ENCODE measurements around the gene TBC1D16. TPM values are rescaled to one million over a fixed set of nuclear protein-coding genes. Genes with fewer than 3 reads are reported as not detected.

Gene TBC1D16
- total RNA-seq, 1 donor from 2014 or later = 55.6 TPM

GRCh38 chr17:79909121-79909520, 126.6 kb downstream of the TBC1D16 start:
- H3K9me3 ChIP-seq = no peaks in the 10 kb centered on the region
- H3K36me3 ChIP-seq = no peaks in the 10 kb centered on the region
- no peaks in the 10 kb centered on the region for H3K27me3 ChIP-seq
- TF ChIP-seq, protein P1, sequence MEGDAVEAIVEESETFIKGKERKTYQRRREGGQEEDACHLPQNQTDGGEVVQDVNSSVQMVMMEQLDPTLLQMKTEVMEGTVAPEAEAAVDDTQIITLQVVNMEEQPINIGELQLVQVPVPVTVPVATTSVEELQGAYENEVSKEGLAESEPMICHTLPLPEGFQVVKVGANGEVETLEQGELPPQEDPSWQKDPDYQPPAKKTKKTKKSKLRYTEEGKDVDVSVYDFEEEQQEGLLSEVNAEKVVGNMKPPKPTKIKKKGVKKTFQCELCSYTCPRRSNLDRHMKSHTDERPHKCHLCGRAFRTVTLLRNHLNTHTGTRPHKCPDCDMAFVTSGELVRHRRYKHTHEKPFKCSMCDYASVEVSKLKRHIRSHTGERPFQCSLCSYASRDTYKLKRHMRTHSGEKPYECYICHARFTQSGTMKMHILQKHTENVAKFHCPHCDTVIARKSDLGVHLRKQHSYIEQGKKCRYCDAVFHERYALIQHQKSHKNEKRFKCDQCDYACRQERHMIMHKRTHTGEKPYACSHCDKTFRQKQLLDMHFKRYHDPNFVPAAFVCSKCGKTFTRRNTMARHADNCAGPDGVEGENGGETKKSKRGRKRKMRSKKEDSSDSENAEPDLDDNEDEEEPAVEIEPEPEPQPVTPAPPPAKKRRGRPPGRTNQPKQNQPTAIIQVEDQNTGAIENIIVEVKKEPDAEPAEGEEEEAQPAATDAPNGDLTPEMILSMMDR (IDR thresholded peaks at IDR 0.05) = no peak
- intact Hi-C loops (cut with DNase I) = no loop called here
- H3K27ac ChIP-seq = no peak overlapping the region
- DNase-seq (ENCODE audit: low spot score in 2 of 2) = no peak
- no peak overlapping the region for H3K4me3 ChIP-seq
- no peaks in the 10 kb centered on the region for H3K4me1 ChIP-seq

DNA sequence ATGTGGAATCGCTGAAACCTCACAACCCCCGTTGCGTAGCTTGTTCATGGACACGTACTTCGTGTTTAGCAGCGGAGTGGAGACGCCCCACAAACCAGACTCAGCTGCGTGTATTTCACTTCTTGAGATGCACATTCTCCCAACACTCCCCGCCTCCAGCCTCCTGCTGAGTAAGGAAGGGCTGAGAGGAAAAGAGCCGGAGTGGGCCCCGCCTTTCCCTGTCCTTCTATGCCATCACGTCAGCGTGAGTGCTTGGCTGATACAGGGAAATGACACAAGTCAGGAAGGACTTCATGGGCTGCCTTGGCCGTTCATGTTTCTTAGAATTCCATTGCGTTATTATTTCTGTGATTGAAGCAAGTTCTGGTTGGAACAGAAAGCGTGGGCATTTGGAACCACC, 127.8 kb downstream of the TBC1D16 start:
- Histone ChIP-seq H3K4me1 (no peaks in the 10 kb centered on the region), H3K27me3 (no peaks in the 10 kb centered on the region), H3K4me3 (no peak overlapping the region), H3K36me3 (no peaks in the 10 kb centered on the region), H3K27ac (no peak overlapping the region), H3K9me3 (no peaks in the 10 kb centered on the region)
- no peak for DNase-seq (ENCODE audit: low spot score in 2 of 2)
- TF ChIP-seq, protein P1 (IDR thresholded peaks at IDR 0.05) = no peak
- intact Hi-C loops (cut with DNase I) = no loop called here

- H3K4me1 ChIP-seq = no peaks in the 10 kb centered on the region
- H3K36me3 ChIP-seq = no peaks in the 10 kb centered on the region
- H3K4me3 ChIP-seq = no peak overlapping the region
- H3K27ac ChIP-seq = no peak overlapping the region
- TF ChIP-seq, protein P1 (IDR thresholded peaks at IDR 0.05) = no peak
- intact Hi-C loops (cut with DNase I) = no loop called here
- DNase-seq (ENCODE audit: low spot score in 2 of 2) = no peak
- H3K27me3 ChIP-seq = no peaks in the 10 kb centered on the region
- H3K9me3 ChIP-seq = no peaks in the 10 kb centered on the region
These were observed 128.4 kb downstream of the TBC1D16 start for GRCh38 chr17:79907217-79907715.

DNA sequence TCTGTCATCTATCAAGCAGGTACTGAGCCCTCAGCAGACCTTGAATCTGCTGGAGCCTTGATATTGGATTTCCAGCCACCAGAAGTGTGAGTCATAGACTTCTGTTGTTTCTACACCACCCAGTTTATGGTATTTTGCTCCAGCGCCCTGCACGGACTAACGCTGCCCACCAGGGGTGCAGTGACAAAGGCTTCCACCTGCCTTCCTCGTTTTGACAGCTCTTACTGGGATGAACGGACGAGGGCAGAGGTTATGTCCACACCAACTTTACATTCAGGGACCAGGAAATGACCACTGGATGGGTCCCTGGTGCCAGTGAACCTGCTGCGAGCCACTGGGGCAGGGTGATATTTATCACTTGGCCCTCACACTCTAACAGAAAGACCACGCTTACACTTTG, 129.8 kb downstream of the TBC1D16 start:
- Histone ChIP-seq H3K9me3 (no peaks in the 10 kb centered on the region), H3K27ac (no peak overlapping the region), H3K36me3 (no peaks in the 10 kb centered on the region), H3K27me3 (no peaks in the 10 kb centered on the region), H3K4me1 (no peaks in the 10 kb centered on the region), H3K4me3 (no peak overlapping the region)
- intact Hi-C loops (cut with DNase I) = no loop called here
- DNase-seq (ENCODE audit: low spot score in 2 of 2) = no peak
- TF ChIP-seq, protein P1 (IDR thresholded peaks at IDR 0.05) = no peak

DNA sequence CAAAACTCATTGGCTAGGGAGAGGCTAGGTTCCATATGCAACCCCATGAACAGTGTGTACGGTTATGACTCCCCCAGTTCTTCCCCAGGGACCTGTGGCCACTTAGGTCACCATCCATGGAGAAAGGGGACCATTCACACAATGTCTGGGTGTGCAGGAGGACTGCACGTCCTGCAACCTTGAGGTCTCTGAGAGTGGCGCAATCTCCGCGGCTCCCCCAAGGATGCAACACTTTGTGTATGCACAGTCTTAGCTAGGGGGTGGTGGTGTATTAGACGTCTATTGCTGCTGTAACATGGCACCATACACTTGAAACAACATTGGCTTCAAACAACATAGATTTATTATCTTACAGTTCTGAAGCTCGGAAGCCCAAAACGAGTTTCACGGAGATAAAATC, 130.8 kb downstream of the TBC1D16 start:
- Histone ChIP-seq H3K4me3 (no peak overlapping the region), H3K36me3 (no peaks in the 10 kb centered on the region), H3K27ac (no peak overlapping the region), H3K9me3 (no peaks in the 10 kb centered on the region), H3K4me1 (no peaks in the 10 kb centered on the region), H3K27me3 (no peaks in the 10 kb centered on the region)
- TF ChIP-seq, protein P1 (IDR thresholded peaks at IDR 0.05) = no peak
- DNase-seq (ENCODE audit: low spot score in 2 of 2) = no peak
- intact Hi-C loops (cut with DNase I) = no loop called here
